HFF-Myc (cell line): Measurements from ENCODE around the gene ARF3.
A peak's percentile ranks its signal among the peaks of the same experiment; 100 is the strongest.

Experiments
- DNase-seq: peaks from one replicate; pipeline ENCODE4 v3.0.0-alpha.2; 2011; ENCODE audit warnings: low read depth; ENCODE audit errors: extremely low read depth
- H3K4me3 ChIP-seq: replicated peaks from 2 replicates; pipeline ENCODE4 v1.5.1; 2011; ENCODE audit warnings: low read depth, mild to moderate bottlenecking, control low read depth, low read length
- CTCF ChIP-seq: IDR thresholded peaks from 2 replicates; pipeline ENCODE4 v1.5.1; 2012; ENCODE audit warnings: mild to moderate bottlenecking, low read depth, low read length, control low read depth; ENCODE audit errors: missing control alignments

The ARF3 gene

GRCh38 chr12:48969833-48970701 lies 12.8 kb upstream of the ARF3 start:
- H3K4me3 ChIP-seq = 0 out of 2 replicates have a peak overlapping the region, but pooled peaks have one; percentile 35
- TF ChIP-seq CTCF = no peak
- DNase-seq = no peak

GRCh38 chr12:48969160-48969771 lies 12.0 kb upstream of the ARF3 start:
- no peak for DNase-seq
- TF ChIP-seq CTCF = no peak
- H3K4me3 ChIP-seq = no peak overlapping the region

GRCh38 chr12:48968467-48968866 lies 11.2 kb upstream of the ARF3 start:
- DNase-seq = no peak
- TF ChIP-seq CTCF = no peak
- no peak overlapping the region for H3K4me3 ChIP-seq

GRCh38 chr12:48967991-48968390 lies 10.7 kb upstream of the ARF3 start:
- no peak overlapping the region for H3K4me3 ChIP-seq
- no peak for DNase-seq

GRCh38 chr12:48966177-48966895 lies 9.0 kb upstream of the ARF3 start:
- no peak for DNase-seq
- TF ChIP-seq CTCF = no peak

More at GRCh38 chr12:48967991-48968390, 10.7 kb upstream of the ARF3 start:
- TF ChIP-seq CTCF = no peak

GRCh38 chr12:48965298-48965838 lies 8.1 kb upstream of the ARF3 start:
- no peak for DNase-seq
- TF ChIP-seq CTCF = peak; percentile 46
- H3K4me3 ChIP-seq = no peak overlapping the region

More at GRCh38 chr12:48966177-48966895, 9.0 kb upstream of the ARF3 start:
- H3K4me3 ChIP-seq = no peak overlapping the region
